NCI-H1417 treated with DMSO at 0.1 percent for 48 hours (cell line): ENCODE data around the gene MAB21L3.

Experiments
- DNase-seq: peaks from one replicate; lab custom pipeline; 2025; lab: John Stamatoyannopoulos, UW

MAB21L3 gene

GRCh38 chr1:116165572-116165971, 54.4 kb downstream of the MAB21L3 start:
- DNase-seq: no peak

GRCh38 chr1:116166011-116166571, 54.9 kb downstream of the MAB21L3 start:
- DNase-seq: no peak

- no peak for DNase-seq
Observed at GRCh38 chr1:116166655-116167054, 55.5 kb downstream of the MAB21L3 start.

DNA sequence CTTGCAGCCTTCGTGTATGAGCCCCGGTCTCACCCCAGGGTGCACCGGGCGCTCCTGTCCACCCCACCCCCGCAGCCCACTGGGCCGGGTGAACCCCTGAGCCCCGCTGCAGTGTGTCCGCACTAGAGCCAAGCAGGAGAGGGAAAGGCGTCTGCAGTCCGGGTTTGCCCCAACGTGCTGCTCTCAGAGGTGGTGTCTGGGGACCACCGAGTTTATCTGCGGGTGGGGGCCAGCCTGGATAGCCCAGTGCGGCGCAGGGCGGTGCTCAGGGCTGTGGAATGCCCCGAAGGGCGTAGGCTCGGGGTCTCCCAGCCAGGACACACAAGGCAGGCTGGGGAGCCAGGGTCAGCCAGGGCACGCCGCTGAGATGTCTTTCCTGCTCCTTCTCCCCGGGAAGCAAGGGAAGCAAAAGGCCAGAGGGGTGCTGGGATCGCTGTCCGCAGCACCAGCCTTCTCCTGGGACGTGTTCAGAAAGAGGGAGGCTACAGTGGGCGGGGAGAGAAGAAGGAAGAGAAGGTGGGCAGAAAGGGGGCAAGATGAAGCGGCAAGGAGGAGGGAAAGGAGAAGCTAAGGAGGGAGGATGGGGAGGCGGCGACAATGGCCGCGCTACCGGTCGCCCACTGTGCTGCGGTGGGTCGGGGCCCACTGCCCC, 56.6 kb downstream of the MAB21L3 start:
- DNase-seq: no peak

GRCh38 chr1:116168277-116169032, 57.3 kb downstream of the MAB21L3 start:
- DNase-seq: no peak

DNA sequence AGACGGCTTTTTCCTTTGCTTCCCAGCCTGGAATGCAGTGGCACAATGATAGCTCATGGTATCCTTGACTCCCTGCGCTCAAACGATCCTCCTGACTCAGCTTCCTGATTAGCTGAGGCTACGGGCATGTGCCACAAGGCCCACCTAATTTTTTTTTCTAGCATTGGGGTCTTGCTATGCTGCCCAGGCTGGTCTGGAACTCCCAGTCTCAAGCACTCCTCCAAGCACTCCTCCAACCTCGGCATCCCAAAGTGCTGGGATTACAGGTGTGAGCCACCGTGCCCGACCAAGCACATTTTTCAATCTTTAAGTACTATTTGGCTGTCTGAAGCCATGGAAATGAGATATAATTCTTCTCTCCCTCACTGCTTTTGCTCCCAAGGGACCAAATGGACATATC, 58.7 kb downstream of the MAB21L3 start:
- no peak for DNase-seq

DNA sequence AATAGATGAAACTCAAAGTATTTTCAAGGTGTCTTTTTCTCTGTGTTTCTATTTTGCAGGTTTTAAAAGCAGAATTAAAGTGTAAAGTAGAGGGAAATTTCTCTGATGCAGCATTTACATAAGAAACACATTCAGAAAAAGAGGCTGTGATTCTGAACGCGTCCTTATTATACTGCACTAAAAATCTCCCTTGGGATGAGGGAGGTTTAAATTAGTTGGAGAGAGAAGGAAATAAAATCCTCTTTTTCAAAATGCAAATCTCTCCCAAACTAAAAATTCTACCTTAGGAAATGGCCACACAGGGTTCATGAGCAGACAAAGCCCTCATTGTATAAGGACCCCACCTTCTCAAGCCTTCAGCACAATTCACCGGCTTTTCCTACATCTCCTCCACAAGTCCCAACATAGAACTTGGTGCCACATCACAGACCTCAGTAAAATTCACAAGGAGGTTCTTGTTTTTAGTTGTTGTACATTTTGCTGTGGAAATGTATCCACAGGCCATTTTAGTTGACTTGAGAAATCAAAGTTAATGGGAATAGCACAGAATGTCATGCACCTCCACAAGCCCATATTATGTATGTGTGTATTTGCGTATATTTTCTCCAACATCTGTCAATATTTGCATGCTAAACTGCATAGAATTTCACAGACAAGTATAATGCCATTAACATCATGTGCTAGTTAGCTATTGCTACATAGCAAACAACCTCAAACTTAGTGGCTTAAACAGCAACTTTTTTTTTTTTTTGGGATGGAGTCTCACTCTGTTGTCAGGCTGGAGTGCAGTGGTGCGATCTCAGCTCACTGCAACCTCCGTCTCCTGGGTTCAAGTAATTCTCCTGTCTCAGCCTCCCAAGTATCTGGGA, 59.8 kb downstream of the MAB21L3 start:
- DNase-seq: no peak

DNA sequence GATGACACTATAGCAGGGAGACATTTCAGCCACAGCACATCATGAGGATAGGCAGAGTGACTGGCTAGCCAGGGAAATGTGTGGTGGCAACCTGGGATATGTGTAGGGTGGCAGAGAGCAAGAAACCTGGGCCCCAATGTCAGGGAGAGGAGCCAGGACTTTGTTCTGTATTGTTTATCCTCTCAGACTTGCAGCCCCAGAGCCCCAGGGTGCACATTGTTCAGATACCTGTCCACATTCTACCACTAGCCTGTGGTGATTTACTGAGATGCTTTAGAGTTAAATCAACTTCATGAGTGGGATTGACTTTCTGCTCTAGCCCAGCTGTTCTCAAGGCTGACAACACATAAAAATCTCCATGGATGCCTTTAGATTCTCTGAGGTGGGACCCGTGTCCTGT, 61.5 kb downstream of the MAB21L3 start:
- no peak for DNase-seq

DNA sequence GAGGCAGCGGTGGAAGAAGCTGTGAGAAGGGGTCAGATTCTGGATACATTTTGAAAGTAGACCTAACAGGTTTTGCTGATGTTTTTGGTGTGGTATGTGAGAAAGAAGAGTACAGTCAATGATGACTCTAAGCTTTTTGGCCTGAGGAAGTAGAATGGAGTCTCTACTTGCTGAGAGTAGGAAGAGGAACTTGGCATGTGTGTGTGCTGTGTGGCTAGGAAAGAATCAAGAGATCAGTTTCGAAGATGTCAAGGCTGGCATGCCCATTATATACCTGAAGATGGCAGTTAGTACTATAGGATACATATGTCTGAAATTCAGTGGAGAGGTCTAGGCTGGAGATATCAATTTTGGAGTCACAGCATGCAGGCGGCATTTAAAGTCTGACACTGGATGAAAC, 64.4 kb downstream of the MAB21L3 start:
- no peak for DNase-seq

DNA sequence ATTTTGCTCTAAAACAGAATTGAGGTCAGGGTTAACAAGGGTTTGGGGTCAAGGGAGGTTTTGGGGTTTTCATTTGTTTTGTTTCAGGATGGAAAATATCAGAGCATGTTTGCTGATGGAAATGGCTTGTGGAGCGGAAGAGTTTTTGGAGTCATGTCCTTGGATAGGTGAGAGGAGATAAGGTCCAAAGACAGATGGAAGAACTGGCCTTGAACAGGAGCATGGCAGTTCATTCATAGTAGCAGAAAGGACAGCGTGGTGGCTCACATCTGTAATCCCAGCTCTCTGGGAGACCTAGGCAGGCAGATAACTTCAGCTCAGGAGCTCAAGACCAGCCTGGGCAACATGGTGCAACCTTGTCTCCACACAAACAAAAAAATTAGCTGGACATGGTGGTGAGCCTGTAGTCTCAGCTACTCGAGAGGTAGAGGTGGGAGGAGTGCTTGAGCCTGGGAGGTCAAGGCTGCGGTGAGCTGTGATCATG, 65.1 kb downstream of the MAB21L3 start:
- DNase-seq: no peak

DNA sequence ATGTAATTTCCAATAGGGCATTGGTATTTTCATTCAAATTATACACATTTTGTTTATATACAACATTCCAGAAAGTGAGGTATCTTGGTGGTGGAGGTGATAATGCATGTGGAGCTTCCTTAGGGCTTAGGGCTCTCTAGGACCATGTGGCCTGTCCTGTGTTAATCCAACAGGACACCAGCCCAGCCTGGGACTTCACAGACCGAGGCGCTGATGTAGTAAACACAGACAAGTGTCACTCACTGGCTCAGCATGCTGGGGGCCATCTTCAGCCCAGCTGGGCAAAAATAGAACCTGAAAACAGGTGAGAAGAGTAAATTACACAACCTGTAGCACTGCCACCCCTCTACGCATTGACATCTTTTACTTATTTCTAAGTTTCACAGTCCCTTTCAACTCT, 66.7 kb downstream of the MAB21L3 start:
- no peak for DNase-seq

GRCh38 chr1:116178837-116179236, 67.6 kb downstream of the MAB21L3 start:
- no peak for DNase-seq

GRCh38 chr1:116179419-116179818, 68.2 kb downstream of the MAB21L3 start:
- no peak for DNase-seq

GRCh38 chr1:116179964-116180363, 68.8 kb downstream of the MAB21L3 start:
- DNase-seq: no peak

DNA sequence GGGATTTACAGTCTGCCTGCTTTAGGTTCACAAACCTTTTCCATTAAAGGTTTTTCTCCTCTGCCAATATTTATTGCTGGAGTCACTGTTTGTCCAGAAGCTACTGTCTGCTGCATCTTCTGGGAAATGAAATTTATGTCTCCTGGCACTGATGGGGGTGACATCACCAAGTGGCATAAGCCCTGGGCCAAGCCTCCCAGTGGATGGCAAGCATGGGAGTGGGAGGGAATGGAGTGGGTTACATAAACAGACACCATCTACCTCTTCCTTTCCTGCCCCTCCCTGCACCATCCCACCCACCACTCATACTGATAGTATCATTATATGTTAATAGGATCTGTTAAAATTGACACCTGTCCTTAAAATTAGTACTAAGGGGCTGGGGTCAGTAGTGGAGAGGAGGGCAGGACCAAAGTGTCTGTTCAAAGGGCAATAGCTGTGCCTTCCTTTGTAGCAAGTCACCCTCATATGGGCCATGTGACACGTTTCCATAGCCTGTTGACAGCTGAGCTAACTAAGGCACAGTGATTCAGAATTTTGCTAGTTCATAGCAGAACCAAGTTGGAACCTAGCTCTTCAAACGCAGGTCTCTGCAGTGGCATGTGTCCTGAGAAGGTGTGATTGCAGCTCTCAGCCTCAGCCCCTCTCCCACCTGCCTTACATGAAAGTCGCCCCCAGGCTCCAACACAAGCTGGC, 71.0 kb downstream of the MAB21L3 start:
- DNase-seq: no peak
